Raji (cell line): ENCODE results near the gene NUB1.

ENCODE experiments used
- POLR2A ChIP-seq: IDR thresholded peaks from 2 replicates; pipeline ENCODE4 v1.6.1; 2011; ENCODE audit warnings: low read depth, low read length, control low read depth; ENCODE audit not compliant: insufficient read depth

NUB1 gene

GRCh38 chr7:151423226-151423625, 81.6 kb downstream of the NUB1 start:
- TF ChIP-seq POLR2A: no peak

- TF ChIP-seq POLR2A: no peak
These were observed 82.3 kb downstream of the NUB1 start for GRCh38 chr7:151423936-151424335.

GRCh38 chr7:151424799-151425198, 83.2 kb downstream of the NUB1 start:
- no peak for TF ChIP-seq POLR2A

GRCh38 chr7:151425670-151426440, 84.2 kb downstream of the NUB1 start:
- no peak for TF ChIP-seq POLR2A

- TF ChIP-seq POLR2A: no peak
These were observed 84.9 kb downstream of the NUB1 start for GRCh38 chr7:151426441-151426903.

GRCh38 chr7:151426904-151427704, 85.5 kb downstream of the NUB1 start:
- no peak for TF ChIP-seq POLR2A

GRCh38 chr7:151427705-151428377, 86.2 kb downstream of the NUB1 start:
- no peak for TF ChIP-seq POLR2A
